Midbrain (tissue), 1 donor: ENCODE results near the gene ITPRID1.
"Not testable (repeated sequence)": the region's sequence is repeated elsewhere in the genome, so short reads cannot be mapped to it uniquely, and the experiment has no call there.

Source experiments
- DNase-seq: peaks from one replicate; lab custom pipeline; 2025; lab: John Stamatoyannopoulos, UW

ITPRID1 gene

GRCh38 chr7:31516680-31517502 lies 3.0 kb downstream of the ITPRID1 start:
- DNase-seq: no peak

DNA sequence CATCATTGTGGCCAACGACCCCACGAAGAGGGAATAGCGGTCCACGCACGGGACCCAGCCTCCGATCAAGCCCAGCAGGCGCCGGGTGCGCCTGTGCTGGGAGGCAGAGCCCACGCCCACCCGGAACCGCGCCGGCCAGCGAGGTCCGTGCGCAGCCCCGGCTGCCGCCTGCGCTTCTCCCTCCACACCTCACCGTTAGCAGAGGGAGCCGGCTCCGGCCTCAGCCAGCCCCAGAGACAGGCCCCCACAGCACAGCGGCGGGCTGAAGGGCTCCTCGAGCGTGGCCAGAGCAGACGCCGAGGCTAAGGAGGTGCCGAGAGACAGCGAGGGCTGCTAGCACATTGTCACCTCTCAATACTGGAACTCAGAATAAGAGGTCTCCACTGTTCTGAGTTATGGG lies 3.6 kb downstream of the ITPRID1 start:
- DNase-seq: no peak

GRCh38 chr7:31518766-31519165 lies 4.9 kb downstream of the ITPRID1 start:
- no peak for DNase-seq

DNA sequence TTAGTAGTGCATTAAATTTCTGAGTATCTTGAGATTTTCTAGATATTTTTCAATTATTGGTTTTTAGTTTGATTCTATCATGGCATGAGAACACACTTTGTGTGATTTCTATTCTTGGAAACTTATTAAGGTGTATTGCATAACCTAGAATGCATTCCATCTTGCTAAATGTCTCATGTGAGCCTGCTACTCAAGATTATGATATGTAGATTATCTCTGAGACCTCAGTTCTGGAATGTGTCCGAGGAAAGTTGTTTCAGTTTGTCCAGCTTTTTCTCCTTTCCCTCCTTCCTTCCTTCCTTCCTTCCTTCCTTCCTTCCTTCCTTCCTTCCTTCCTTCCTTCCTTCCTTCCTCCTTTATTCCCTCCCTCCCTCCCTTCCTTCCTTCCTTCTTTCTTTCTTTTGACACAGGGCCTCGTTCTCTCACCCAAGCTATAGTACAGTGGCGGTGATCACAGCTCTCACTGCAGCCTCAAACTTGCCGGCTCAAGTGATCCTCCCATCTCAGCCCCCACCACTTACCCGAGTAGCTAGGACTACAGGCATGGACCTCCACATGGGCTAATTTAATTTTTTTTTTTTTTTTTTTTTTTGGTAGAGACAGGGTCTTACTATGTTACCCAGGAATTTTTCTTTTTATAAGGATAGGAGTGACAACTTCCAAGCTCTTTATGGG lies 7.6 kb downstream of the ITPRID1 start:
- DNase-seq: no peak

- no peak for DNase-seq
Measured at GRCh38 chr7:31526864-31527263, 13.0 kb downstream of the ITPRID1 start.

GRCh38 chr7:31529103-31529502 lies 15.2 kb downstream of the ITPRID1 start:
- no peak for DNase-seq

DNA sequence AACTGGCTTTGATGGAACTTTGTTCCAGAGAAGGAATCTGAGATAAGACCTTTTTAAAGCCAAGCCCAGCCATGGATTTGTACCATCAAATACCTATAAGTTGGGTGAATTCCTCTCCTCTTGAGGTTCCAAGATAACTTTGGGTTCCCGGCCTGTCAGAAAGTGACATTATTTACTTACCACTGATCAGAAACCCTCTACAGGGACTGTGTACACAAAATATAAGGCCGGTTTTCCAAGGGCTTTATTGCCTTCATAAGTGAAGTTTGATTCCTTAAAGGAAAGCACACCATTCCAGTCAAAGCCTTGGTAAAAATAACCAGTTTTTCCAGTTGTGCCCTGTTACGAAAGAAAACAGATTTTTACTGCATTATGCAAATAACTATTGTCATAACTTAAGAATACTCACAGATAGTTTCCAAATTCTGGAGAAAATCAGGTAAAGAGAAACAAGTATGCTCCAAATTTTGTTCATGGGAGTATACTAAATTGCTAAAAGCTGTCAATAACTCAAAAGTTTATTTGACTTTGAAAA lies 26.8 kb downstream of the ITPRID1 start:
- DNase-seq: not testable (repeated sequence)

DNA sequence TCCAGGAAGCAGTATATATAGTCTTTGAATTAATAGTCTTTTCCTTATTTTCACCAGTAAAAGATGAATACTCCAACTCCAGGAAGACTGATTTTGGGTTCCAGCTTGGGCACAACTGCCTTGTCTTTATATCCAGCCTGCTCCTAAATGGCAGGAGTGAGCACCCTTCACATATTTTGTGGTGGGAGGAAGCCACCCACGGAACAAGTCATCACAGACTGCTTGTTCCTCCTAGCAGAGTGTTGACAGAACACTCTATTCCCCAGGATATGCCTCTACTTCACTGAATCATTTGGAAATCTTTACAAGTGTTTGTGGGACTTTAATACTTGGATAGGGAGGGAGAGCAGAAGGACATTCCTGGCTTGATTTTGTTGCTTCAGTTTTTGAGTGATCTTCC lies 31.7 kb downstream of the ITPRID1 start:
- DNase-seq: no peak

- DNase-seq: no peak
Measured at GRCh38 chr7:31549611-31550010, 35.7 kb downstream of the ITPRID1 start.

DNA sequence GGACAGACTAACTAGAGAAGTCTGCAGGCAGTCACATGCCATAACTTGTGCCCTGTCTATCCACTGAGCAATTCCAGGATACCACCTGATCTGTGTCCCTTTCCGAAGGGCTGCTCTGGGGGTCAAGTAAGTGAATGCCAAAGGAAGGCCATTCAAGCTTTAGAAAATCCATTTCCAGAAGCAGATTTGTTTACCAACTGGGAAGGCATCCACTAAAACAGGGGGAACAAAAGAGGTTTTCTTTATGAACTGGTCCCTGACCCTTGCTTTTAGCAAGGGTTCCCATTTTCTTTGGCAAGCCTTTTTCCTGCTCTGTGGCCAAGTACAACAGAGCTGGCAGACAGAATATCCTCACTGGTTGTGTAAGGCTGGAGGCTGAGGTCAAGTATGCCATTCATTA lies 36.5 kb downstream of the ITPRID1 start:
- DNase-seq: peak; percentile 61

DNA sequence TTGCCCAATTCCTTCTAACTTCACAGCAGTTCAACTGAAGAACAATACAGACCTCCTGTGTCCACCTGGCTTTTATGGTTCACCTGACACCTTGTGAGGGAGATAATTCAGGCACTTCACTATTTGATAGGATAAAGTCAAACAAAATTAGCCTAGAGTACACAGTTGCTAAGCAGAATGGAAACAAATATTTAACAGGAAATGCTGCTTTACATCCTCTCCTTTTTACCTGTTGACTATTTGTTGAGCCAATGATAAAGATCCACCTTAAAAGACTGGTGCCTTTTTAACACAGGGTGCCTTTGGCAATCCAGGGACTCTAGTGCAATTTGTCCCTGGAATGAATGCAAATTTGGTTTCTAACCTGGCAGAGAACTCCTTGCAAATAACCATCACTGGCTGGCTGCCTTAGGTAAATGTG lies 39.8 kb downstream of the ITPRID1 start:
- DNase-seq: peak; percentile 9

- no peak for DNase-seq
Measured at GRCh38 chr7:31562002-31562401, 48.1 kb downstream of the ITPRID1 start.

GRCh38 chr7:31563522-31563921 lies 49.6 kb downstream of the ITPRID1 start:
- no peak for DNase-seq

DNA sequence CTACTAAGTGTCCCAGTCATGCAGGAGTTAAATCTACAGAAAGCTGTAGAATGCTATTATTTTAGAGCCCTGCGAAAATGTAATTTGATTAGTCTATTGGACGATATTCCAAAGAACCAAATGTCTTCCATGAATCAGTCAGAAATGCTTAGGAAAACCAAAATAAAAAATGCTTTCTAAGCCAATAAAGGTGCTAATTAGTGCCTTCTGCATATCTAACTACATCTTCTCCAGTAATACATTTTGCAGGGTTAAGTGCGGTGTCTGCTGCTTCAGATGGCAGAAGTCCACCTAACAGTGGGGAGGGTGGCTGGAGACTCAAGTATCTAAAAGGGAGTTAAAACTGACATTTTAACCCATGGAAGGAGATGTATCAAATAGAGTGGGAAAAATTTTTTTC lies 50.1 kb downstream of the ITPRID1 start:
- DNase-seq: no peak

DNA sequence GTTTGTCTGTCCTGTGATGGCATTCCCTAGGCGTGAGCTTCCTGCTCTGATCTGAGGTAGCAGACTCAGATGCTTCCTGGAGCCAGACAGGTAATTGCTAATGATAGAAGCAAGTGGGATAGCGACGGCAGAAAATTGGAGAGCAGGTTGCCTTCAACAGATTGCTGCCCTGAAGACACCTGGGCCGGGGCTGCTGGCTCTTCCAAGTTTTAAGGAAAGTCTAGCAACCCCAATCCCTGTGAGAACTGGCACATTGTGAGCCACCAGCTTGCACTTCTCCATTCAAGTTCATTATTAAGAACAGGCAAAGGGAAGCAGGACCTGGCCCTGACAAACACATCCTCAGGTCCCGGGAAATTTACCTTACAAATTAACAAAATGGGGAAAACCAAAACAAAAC lies 50.8 kb downstream of the ITPRID1 start:
- no peak for DNase-seq

- no peak for DNase-seq
Measured at GRCh38 chr7:31569528-31569927, 55.6 kb downstream of the ITPRID1 start.

DNA sequence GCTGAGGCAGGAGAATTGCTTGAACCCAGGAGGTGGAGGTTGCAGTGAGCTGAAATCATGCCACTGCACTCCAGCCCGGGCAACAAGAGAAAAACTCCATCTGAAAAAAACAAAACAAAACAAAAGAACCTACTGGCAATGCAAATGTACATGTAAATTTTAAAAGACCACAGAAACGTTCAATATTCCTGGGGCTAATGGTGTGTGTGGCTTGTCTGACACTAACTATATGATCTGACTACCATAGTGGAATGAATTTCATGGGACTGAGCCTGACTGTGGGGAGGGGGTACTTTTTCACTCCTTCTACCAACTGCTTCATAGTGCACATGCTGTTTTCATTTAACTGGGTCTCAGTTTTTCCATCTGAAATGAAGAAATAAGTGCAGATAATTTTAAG lies 69.6 kb downstream of the ITPRID1 start:
- DNase-seq: no peak

- DNase-seq: no peak
Measured at GRCh38 chr7:31583942-31584341, 70.1 kb downstream of the ITPRID1 start.

DNA sequence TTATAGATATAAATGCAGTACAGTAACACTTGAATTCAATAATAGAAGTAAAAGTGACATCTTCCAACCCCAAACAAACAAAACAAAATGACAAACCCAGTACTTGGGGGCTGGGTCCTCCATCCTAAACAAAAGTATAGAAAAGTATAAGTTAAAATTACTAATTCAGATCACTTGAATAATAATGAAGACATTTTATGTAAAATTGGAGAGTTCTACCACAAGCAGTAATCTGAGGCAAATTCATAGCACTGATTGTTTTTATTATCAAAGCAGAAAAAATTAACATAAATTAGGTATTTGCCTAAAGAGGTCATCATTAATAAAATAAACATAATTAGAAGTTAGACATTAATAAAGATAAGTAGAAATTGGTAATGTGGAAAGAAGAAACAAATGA lies 81.5 kb downstream of the ITPRID1 start:
- no peak for DNase-seq

GRCh38 chr7:31602041-31602625 lies 88.2 kb downstream of the ITPRID1 start:
- no peak for DNase-seq

DNA sequence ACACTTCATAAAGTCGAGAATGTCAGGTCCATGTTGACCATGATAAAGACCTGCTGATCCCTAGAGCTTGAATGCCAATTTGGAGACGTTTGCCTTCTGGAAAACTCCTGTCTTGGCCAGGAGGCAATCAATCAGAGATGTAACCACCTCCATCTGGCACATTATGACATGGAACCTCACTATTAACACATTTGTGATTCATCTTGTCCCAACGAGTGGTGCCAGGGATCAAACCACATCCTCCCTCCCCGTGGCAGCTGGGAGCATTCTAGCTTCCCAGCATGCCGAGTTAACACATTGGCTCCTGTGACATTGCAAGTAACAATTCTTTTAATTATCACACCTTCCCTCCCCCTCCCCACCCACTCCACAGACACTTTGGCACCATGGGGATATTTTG lies 89.2 kb downstream of the ITPRID1 start:
- DNase-seq: no peak

- DNase-seq: no peak
Measured at GRCh38 chr7:31613604-31614003, 99.7 kb downstream of the ITPRID1 start.

DNA sequence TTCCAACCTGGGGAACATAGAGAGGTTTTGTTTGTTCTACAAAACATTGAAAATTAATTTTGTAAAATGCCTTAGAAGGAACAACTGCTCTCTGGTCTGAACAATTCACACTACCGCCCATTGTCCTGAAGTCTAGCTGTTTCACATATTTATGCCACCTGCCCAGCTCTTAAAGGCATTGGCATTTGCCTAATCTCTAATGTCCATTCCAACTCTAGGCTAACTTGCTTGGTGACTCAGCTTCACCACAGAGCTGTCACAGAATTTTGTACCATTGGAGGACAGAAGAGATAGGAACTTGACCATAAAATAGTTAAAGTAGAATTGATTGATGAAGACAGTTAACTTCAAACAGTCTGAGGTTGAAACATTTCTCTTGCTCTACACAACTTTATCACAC lies 119.6 kb downstream of the ITPRID1 start:
- no peak for DNase-seq
